Measurements from ENCODE around the gene LAMB4.

DNA sequence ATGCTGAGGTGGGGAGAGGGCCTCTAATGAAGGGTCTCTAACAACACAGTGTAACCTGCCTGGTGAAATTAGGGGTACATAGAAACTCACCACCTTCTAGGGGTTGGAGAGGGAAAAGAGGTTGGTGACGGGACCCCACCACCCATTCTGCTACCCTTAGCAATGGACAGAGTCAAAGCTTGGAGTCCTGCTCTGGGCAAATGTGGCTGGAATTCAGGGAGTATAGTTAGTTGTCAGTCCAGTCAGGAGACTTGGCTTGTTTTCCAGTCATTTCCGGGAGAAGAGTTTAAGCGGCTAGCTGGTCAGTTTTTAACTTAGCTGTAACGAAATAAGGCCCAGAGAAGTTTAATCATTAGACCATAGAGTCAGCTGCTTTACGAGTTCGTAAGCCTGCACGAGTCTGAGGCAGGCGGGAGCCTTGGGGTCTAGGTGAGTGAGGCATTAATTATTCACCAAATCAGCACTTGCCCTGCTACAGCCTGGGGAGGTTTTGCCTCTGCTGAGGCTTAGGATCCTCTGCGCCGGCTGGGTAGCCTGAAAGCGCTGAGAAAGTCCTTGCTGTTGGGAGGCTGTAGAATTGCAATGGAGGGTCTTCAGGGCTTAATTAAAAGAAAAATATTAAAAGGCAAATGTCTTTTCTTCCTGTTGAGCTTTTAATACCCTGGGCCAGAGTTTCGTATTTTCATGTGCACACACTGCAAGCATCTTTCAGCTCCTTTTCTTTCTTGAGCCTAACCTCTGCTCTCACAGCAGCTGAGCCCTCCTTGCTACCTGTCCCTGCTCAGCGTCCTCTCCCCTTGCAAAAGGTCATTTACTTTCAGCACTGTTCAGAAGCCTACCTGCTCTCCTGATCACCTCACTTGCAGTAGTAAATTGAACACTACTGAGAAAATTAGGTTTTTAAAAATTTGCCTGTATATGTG lies 125.7 kb downstream of the LAMB4 start:
- TF ChIP-seq, protein P1, sequence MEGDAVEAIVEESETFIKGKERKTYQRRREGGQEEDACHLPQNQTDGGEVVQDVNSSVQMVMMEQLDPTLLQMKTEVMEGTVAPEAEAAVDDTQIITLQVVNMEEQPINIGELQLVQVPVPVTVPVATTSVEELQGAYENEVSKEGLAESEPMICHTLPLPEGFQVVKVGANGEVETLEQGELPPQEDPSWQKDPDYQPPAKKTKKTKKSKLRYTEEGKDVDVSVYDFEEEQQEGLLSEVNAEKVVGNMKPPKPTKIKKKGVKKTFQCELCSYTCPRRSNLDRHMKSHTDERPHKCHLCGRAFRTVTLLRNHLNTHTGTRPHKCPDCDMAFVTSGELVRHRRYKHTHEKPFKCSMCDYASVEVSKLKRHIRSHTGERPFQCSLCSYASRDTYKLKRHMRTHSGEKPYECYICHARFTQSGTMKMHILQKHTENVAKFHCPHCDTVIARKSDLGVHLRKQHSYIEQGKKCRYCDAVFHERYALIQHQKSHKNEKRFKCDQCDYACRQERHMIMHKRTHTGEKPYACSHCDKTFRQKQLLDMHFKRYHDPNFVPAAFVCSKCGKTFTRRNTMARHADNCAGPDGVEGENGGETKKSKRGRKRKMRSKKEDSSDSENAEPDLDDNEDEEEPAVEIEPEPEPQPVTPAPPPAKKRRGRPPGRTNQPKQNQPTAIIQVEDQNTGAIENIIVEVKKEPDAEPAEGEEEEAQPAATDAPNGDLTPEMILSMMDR (IDR thresholded peaks at IDR 0.05), result no peak
- TF ChIP-seq POLR2A (IDR thresholded peaks at IDR 0.05), result no peak

All from Peyer's patch (tissue), 4 donors.